Measurements from ENCODE around the gene PDE1A.

The PDE1A gene

GRCh38 chr2:182444806-182445205 lies 18.0 kb upstream of the PDE1A start:
- Histone ChIP-seq H3K36me3 (ENCODE audit: control insufficient read depth, insufficient read depth, low read length) (no peaks in the 10 kb centered on the region), H3K27me3 (ENCODE audit: control insufficient read depth, insufficient read depth, low read length) (no peaks in the 10 kb centered on the region), H3K4me1 (no peaks in the 10 kb centered on the region), H3K9ac (no peak overlapping the region), H3K4me3 (ENCODE audit: low read depth, low read length) (no peak overlapping the region), H3K79me2 (no peaks in the 10 kb centered on the region), H3K9me3 (ENCODE audit: control insufficient read depth, low read length) (no peaks in the 10 kb centered on the region), H3K4me2 (ENCODE audit: low read length) (no peak overlapping the region), H3K27ac (no peak overlapping the region), H2AFZ (no peak overlapping the region)
- TF ChIP-seq, protein P1, sequence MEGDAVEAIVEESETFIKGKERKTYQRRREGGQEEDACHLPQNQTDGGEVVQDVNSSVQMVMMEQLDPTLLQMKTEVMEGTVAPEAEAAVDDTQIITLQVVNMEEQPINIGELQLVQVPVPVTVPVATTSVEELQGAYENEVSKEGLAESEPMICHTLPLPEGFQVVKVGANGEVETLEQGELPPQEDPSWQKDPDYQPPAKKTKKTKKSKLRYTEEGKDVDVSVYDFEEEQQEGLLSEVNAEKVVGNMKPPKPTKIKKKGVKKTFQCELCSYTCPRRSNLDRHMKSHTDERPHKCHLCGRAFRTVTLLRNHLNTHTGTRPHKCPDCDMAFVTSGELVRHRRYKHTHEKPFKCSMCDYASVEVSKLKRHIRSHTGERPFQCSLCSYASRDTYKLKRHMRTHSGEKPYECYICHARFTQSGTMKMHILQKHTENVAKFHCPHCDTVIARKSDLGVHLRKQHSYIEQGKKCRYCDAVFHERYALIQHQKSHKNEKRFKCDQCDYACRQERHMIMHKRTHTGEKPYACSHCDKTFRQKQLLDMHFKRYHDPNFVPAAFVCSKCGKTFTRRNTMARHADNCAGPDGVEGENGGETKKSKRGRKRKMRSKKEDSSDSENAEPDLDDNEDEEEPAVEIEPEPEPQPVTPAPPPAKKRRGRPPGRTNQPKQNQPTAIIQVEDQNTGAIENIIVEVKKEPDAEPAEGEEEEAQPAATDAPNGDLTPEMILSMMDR (IDR thresholded peaks at IDR 0.05), result no peak

GRCh38 chr2:182444170-182444569 lies 17.3 kb upstream of the PDE1A start:
- Histone ChIP-seq H3K27ac (no peak overlapping the region), H3K9me3 (ENCODE audit: control insufficient read depth, low read length) (no peaks in the 10 kb centered on the region)

DNA sequence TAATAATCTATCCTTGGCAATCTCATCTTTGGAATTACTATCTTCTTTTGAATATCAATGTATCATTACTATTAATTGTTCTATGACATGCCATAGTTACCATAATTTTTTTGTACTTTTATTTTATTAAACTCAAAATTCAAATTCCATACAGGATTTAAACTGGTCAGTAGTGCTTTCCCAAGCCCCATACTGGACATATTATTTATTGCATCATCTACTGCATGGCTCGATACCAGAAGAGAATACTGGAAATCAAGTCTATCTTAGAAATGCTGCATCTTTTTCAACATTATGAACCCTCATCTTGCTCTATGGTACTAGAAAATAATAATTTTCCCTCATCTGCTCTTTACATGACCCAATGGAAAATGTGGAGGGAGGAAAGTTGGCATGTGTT lies 9.4 kb upstream of the PDE1A start:
- Histone ChIP-seq H3K4me3 (ENCODE audit: low read depth, low read length) (no peak overlapping the region), H3K27me3 (ENCODE audit: control insufficient read depth, insufficient read depth, low read length) (no peaks in the 10 kb centered on the region), H3K36me3 (ENCODE audit: control insufficient read depth, insufficient read depth, low read length) (no peaks in the 10 kb centered on the region), H2AFZ (no peak overlapping the region), H3K4me2 (ENCODE audit: low read length) (no peak overlapping the region), H3K4me1 (no peaks in the 10 kb centered on the region), H3K9me3 (ENCODE audit: control insufficient read depth, low read length) (no peaks in the 10 kb centered on the region), H3K79me2 (no peaks in the 10 kb centered on the region), H3K9ac (no peak overlapping the region), H3K27ac (no peak overlapping the region)
- TF ChIP-seq, protein P1 (IDR thresholded peaks at IDR 0.05), result no peak

More at GRCh38 chr2:182444170-182444569, 17.3 kb upstream of the PDE1A start:
- TF ChIP-seq, protein P1 (IDR thresholded peaks at IDR 0.05), result no peak
- Histone ChIP-seq H3K36me3 (ENCODE audit: control insufficient read depth, insufficient read depth, low read length) (no peaks in the 10 kb centered on the region), H3K4me3 (ENCODE audit: low read depth, low read length) (no peak overlapping the region), H3K9ac (no peak overlapping the region), H3K27me3 (ENCODE audit: control insufficient read depth, insufficient read depth, low read length) (no peaks in the 10 kb centered on the region), H3K79me2 (no peaks in the 10 kb centered on the region), H3K4me1 (no peaks in the 10 kb centered on the region), H3K4me2 (ENCODE audit: low read length) (no peak overlapping the region), H2AFZ (no peak overlapping the region)

DNA sequence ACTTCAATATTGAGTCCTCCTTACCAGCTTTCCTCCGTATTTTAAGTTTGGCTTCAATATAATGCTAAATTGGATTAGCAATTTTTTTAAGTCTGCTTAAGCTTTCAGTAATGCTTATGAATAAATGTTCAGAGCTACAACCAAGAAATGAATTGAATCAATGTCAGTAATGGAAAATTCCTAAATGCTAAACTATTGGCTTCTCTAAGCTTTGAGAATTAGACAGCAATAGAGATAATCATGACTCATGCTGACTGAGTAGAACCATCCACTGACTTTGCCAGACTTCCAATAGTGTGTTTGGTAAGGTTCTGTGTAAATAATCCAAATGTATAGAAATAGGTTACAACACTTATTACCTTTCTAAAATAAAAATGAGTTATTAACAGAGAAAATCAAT lies 8.9 kb upstream of the PDE1A start:
- Histone ChIP-seq H3K27me3 (ENCODE audit: control insufficient read depth, insufficient read depth, low read length) (no peaks in the 10 kb centered on the region), H2AFZ (no peak overlapping the region), H3K27ac (no peak overlapping the region), H3K4me2 (ENCODE audit: low read length) (no peak overlapping the region), H3K4me1 (no peaks in the 10 kb centered on the region), H3K9ac (no peak overlapping the region), H3K4me3 (ENCODE audit: low read depth, low read length) (no peak overlapping the region), H3K36me3 (ENCODE audit: control insufficient read depth, insufficient read depth, low read length) (no peaks in the 10 kb centered on the region), H3K79me2 (no peaks in the 10 kb centered on the region), H3K9me3 (ENCODE audit: control insufficient read depth, low read length) (no peaks in the 10 kb centered on the region)
- TF ChIP-seq, protein P1 (IDR thresholded peaks at IDR 0.05), result no peak

GRCh38 chr2:182432051-182432450 lies 5.2 kb upstream of the PDE1A start:
- H3K79me2 ChIP-seq, result no peaks in the 10 kb centered on the region
- H3K4me3 ChIP-seq (ENCODE audit: low read depth, low read length), result no peak overlapping the region
- no peaks in the 10 kb centered on the region for H3K9me3 ChIP-seq (ENCODE audit: control insufficient read depth, low read length)
- no peaks in the 10 kb centered on the region for H3K4me1 ChIP-seq
- TF ChIP-seq, protein P1 (IDR thresholded peaks at IDR 0.05), result no peak
- no peaks in the 10 kb centered on the region for H3K27me3 ChIP-seq (ENCODE audit: control insufficient read depth, insufficient read depth, low read length)
- H3K27ac ChIP-seq, result no peak overlapping the region
- no peak overlapping the region for H3K4me2 ChIP-seq (ENCODE audit: low read length)
- no peak overlapping the region for H3K9ac ChIP-seq
- H3K36me3 ChIP-seq (ENCODE audit: control insufficient read depth, insufficient read depth, low read length), result no peaks in the 10 kb centered on the region
- no peak overlapping the region for H2AFZ ChIP-seq

All from parathyroid adenoma (tissue), 2 donors.